ENCODE data around the gene EDC3.

GRCh38 chr15:74732846-74733245 is 37.0 kb upstream of the EDC3 start:
- TF ChIP-seq EZH2phosphoT487 (IDR thresholded peaks at IDR 0.05; ENCODE audit: low read depth) (no peak), CTCF (IDR thresholded peaks at IDR 0.05; ENCODE audit: low read depth, low read length) (no peak)

All from OCI-LY3 (cell line).